NCI-H526 (cell line): Measurements from ENCODE around the gene LPCAT3.

Source experiments
- DNase-seq, 2 experiments: peaks; one replicate each; lab custom pipeline; 2025; lab: John Stamatoyannopoulos, UW

Gene LPCAT3

DNA sequence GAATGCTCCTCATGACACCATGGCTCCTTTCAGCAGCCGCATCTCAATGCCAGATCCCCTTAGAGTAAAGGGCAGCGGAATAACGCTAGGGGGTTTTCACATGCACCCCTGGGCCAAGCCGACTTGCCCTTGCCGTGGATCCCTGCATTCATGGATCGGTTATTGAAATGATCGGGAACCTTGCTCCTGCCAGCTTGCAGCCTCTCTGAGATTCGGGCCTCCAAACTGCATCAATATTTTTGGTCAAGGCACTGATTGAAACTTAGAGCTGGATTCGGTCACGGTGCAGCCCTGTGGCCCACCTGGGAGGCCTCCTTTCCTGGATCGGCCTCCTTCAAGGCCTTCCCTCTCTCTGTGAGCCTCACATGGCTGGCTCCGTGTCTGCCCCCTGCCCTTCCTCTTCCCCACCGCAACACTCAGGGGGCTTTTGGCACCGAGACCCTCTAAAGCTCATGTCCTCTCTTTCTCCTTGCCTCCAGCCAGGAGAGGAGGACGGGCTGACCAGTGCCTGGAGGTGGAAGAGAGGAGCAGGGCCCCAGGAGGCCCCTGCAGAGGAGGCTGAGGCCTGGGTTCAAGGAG is 65.3 kb downstream of the LPCAT3 start:
- no peak for DNase-seq

GRCh38 chr12:6952121-6952862 is 66.0 kb downstream of the LPCAT3 start:
- DNase-seq, result no peak

DNA sequence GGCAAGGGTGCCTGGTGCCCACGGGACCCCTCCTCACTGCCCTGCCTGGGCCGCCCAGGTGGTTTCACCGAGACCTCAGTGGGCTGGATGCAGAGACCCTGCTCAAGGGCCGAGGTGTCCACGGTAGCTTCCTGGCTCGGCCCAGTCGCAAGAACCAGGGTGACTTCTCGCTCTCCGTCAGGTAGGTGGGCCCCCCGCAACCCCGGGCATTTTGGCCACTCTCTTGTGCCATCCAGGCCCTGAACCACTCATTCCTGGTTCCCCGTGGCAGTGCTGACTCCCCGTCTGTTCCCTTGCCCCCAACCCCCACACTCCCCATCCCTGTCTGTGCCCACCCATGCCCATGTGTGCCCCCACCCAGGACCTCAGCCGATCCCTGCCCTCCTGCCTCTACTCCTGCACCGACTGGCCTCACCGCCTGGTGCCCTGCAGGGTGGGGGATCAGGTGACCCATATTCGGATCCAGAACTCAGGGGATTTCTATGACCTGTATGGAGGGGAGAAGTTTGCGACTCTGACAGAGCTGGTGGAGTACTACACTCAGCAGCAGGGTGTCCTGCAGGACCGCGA is 66.6 kb downstream of the LPCAT3 start:
- DNase-seq, result no peak

GRCh38 chr12:6950811-6951540 is 67.3 kb downstream of the LPCAT3 start, which contains the start of gene PTPN6:
Gene PTPN6, plus strand, starts transcription at chr12:6951356. Its CDS starts 157 bp downstream, at chr12:6951513.
- no peak for DNase-seq

GRCh38 chr12:6950401-6950801 is 67.9 kb downstream of the LPCAT3 start:
- no peak for DNase-seq

- no peak for DNase-seq
These were observed 69.2 kb downstream of the LPCAT3 start for GRCh38 chr12:6948873-6949594.

- no peak for DNase-seq
These were observed 70.7 kb downstream of the LPCAT3 start for GRCh38 chr12:6947615-6948014.

DNA sequence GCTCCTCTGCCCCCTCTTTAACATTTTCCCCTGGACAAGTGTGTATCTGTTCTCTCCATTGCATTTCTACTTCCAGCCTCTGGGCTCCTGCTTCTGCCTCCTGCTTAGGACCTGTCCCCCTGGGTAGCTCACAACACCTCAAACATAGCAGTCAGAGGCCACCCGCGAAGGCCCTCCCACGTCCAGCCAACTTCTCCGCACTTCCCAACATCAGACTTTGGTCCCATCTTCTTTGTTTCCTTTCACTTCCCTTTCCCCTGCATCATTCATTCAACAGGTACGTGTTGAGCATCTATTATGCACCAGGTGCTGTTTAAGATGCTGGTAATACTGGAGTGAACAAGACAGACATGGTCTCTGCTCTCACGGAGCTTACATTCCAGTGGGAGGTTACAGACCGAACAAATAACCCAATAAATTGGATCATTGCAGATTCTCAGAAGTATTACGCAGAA is 71.3 kb downstream of the LPCAT3 start:
- no peak for DNase-seq

DNA sequence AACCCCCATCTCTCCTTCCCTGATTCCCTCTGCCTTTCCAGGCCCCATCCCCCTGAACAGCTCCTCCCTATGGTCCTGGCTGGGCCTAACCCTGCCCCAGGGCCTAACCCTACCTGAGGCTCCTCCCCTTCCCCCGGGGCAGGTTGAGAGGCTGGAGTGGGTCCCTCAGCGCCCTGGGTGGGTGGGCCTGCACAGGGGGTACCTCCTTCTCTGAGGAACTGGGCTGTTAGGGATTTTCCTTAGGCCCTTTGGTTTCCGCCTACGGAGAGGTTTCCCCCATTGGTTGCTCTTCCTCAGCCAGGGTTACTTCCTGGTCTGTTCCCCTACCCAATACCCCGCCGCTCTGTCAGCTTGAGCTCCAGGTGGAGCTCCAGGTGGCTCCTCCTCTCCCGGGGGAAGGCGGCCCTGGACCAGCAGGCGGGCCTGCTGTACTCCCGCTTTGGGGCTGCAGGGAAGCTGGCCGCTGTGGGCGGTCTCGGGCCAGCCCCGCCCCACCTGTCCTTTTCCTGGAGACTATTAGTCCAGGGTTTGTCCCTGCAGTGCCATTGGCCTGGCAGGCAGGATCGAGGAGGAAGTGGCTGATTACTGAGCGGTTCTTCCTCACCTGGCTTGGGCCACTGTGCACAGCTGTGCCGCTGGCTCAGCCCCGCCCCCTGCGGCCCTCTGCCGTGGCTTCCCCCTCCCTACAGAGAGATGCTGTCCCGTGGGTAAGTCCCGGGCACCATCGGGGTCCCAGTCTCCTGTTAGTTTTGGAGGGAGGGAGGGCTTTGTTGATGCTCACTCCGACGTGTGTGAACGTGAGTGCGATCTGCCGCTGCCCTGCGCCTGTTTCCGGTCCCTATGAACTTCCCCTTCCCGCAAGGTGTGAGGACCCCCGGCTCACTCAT is 72.0 kb downstream of the LPCAT3 start:
- DNase-seq, result peak; percentile 96 to 98

- no peak for DNase-seq
These were observed 72.7 kb downstream of the LPCAT3 start for GRCh38 chr12:6945613-6946012.

DNA sequence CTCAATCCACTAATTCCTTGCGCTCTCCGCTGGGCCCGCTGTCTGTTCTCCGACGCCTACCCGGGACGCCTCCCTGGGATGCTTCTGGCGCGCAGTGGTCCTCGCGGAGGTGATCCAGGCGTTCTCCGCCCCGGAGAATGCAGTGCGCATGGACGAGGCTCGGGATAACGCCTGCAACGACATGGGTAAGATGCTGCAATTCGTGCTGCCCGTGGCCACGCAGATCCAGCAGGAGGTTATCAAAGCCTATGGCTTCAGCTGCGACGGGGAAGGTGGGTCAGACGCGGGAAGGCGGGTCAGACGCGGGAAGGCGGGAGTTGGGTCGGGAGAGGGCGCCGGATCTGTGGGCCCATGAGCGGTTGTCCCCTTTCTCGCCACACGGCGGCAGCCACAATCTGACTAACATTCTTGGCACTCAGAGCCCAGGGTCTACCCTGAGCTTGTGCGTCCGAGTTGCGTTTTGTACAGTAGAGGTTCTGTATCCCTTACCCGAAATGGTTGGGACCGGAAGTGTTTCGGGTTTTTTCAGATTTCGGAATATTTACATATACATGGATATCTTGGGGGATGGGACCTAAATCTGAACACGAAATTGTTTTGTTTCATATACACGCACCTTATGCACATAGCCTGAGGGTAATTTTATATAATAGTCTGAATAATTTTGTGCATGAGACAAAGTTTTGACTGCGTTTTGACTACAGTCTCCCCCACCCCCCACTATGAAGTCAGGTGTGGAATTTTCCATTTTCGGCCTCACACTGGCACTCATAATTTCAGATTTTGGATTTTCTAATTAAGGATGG is 73.7 kb downstream of the LPCAT3 start:
- DNase-seq, result peak; percentile 95 to 98

- peak; percentile 96 to 98 for DNase-seq
These were observed 74.4 kb downstream of the LPCAT3 start, which contains the start of the genes C12orf57 and RNU7-1 for GRCh38 chr12:6943722-6944380. Gene C12orf57, plus strand, starts transcription at chr12:6944022. Its CDS starts 100 bp downstream, at chr12:6944122. Gene RNU7-1, plus strand, starts transcription at chr12:6943816.

- peak; percentile 93 to 95 for DNase-seq
These were observed 74.9 kb downstream of the LPCAT3 start for GRCh38 chr12:6943389-6943721.

GRCh38 chr12:6942331-6942665 is 76.0 kb downstream of the LPCAT3 start:
- DNase-seq, result no peak

DNA sequence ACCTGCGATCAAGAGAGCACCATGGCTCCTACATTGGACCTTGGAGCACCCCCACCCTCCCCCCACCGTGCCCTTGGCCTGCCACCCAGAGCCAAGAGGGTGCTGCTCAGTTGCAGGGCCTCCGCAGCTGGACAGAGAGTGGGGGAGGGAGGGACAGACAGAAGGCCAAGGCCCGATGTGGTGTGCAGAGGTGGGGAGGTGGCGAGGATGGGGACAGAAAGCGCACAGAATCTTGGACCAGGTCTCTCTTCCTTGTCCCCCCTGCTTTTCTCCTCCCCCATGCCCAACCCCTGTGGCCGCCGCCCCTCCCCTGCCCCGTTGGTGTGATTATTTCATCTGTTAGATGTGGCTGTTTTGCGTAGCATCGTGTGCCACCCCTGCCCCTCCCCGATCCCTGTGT is 76.5 kb downstream of the LPCAT3 start:
- DNase-seq, result no peak

- DNase-seq, result no peak
These were observed 77.0 kb downstream of the LPCAT3 start for GRCh38 chr12:6941267-6941666.

DNA sequence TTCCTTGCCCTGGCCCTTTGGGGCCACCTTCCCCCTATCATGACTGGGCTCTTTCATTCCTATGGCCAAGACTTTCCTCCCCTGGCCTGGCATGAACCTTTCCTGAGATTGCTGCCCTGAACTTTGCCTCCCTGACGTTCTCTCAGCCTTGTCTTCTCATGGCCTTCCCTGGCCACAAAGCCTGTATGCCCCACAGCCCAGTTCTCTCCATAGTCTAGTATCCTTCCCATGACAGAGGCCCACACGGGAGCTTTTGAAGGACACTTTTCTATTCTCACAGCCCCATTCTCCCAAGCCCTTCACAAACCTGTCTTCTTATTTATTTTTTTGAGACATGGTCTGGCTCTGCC is 79.1 kb downstream of the LPCAT3 start:
- DNase-seq, result no peak

DNA sequence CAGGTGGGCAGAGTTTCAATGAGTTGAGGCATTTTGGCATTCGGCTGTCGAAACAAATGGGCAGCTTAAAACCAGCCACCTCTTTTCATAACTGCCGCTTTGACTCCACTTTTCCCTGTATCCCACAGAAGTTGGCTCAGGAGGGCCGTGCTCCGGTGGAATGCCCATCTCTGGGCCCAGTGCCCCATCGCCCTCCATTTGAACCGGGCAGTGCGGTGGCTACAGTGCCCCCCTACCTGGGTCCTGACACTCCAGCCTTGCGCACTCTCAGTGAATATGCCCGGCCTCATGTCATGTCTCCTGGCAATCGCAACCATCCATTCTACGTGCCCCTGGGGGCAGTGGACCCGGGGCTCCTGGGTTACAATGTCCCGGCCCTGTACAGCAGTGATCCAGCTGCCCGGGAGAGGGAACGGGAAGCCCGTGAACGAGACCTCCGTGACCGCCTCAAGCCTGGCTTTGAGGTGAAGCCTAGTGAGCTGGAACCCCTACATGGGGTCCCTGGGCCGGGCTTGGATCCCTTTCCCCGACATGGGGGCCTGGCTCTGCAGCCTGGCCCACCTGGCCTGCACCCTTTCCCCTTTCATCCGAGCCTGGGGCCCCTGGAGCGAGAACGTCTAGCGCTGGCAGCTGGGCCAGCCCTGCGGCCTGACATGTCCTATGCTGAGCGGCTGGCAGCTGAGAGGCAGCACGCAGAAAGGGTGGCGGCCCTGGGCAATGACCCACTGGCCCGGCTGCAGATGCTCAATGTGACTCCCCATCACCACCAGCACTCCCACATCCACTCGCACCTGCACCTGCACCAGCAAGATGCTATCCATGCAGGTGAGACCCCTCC is 79.7 kb downstream of the LPCAT3 start:
- no peak for DNase-seq
